T47D (cell line): Measurements from ENCODE around the gene PTPRJ.
"Not testable (repeated sequence)": the region's sequence is repeated elsewhere in the genome, so short reads cannot be mapped to it uniquely, and the experiment has no call there.

Experiments
- DNase-seq, 2 experiments: peaks; one replicate each; pipeline versions ENCODE4 v3.0.0 to v3.0.0-alpha.2; 2011 to 2012; ENCODE audit warnings: low read depth in 1 of 2, low spot score in 1 of 2
- JUND ChIP-seq: IDR thresholded peaks from 2 replicates; pipeline ENCODE4 v1.6.1; 2012; ENCODE audit warnings: low read depth
- in situ Hi-C: cut with HindIII; loops from 2 replicates; pipeline ENCODE4 v1.10.0; 2016; ENCODE audit warnings: low sequenced_read_pairs, low pct_unique_long_range_greater_than_20kb

Gene PTPRJ

DNA sequence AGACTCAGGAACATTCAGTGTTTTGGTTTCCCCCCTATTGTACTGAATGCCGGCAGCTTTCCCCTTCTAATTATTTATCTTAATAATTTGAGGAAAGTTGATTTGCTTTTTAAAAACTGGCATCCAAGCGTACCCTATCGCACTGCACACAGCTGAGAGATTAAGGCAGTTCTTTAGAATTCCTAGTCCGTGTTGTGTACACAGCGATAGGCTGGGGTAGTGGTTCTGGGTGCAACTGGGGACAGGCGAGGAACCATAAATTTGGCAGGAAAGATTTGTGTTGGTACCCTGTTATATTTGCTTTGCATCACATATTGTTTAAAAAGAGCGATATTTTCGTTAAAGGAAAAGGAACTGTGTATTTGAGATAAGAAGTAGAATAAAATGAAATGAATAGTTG lies 39.2 kb downstream of the PTPRJ start:
- no peak for DNase-seq
- in situ Hi-C loops, result no loop called here
- no peak for TF ChIP-seq JUND

DNA sequence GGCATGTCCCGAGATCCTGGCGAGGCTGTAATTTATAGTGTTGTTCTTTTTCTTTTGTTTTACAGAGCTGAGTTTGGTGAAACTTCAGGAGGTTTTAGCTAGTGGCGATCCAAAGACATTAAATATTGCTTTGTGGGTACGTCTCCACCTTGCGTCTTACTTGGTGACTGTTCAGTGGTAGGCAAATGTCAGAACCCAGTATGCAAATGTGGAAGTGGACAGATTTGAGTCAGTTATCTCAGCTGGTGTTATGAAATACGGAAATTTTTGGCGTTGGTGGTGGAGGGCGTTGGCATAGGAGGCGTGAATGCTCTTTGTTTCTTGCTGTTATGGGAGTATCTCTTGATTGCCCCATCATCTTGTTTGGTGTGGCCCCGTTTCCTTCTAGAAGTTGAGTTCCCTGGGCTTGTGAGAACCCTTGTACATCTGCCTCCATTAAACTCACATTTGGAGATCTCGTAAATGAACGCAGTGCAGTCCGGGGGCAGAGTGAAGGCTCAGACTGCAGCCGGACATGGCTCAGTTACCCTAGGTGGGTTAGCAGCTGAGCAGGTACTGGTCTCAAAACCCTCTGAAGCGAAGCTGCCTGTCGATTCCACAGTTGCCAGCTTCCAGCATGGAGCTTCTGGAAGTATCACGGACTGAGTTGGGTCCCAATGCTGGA lies 39.9 kb downstream of the PTPRJ start:
- in situ Hi-C loops, result no loop called here
- TF ChIP-seq JUND, result no peak
- DNase-seq, result no peak

DNA sequence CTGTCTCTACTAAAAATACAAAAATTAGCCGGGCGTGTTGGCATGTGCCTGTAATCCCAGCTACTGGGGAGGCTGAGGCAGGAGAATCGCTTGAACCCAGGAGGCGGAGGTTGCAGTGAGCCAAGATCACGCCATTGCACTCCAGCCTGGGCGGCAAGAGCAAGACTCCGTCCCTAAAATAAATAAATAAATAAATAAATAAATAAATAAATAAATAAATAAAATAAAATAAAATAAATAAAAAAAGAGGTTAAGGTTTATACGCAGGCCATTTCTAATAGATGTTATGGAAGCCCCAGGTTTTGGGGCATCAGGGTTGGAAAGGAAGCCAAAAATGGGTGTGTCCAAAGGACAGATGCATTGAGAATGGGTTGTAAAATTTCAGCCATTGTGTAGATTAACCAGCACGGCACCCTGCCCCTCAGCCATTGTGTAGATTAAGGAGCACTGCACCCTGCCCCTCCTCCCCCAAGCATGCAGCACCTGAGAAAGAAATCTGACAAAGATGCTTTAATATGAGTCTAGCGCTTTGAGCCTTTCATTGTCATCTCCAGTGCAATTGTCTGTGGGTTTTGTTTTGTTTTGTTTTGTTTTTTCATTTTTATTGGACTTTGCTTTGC lies 41.0 kb downstream of the PTPRJ start:
- in situ Hi-C loops, result not testable (repeated sequence)

DNA sequence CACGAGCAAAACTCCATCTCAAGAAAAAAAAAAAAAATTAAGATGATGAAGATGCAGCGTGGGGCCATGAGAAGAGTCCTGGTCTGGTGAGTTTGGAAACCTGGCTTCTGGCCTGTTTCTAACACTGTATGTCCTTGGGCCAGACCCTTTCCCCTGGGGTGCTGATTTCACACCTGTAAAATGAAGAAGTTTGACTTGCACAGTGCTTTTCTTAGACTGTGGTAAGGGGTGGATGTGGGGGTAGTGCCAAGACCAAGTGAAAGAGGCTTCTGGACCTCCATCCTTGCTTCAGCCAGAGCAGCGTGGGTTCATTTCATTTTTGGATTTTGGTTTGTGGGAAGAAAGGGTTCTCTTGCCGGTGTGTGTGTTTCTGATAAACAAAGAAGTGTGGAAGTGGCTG lies 42.1 kb downstream of the PTPRJ start:
- in situ Hi-C loops, result no loop called here
- no peak for DNase-seq
- TF ChIP-seq JUND, result no peak

More for the DNA sequence above, 41.0 kb downstream of the PTPRJ start:
- DNase-seq, result not testable (repeated sequence)

DNA sequence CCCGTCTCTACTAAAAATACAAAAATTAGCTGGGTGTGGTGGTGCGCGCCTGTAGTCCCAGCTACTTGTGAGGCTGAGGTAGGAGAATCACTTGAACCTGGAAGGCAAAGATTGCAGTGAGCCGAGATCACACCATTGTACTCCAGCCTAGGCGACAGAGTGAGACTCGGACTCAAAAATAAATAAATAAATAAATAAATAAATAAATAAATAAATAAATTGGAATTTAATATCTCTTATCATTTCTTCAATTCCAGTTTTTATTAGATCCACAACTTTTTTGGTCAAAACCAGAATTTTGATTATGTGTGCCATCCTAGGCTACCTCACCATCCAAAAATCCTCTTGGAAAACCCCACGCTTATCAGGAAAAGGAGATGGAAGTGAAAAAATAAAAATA lies 43.2 kb downstream of the PTPRJ start:
- DNase-seq, in situ Hi-C loops: not testable (repeated sequence)

DNA sequence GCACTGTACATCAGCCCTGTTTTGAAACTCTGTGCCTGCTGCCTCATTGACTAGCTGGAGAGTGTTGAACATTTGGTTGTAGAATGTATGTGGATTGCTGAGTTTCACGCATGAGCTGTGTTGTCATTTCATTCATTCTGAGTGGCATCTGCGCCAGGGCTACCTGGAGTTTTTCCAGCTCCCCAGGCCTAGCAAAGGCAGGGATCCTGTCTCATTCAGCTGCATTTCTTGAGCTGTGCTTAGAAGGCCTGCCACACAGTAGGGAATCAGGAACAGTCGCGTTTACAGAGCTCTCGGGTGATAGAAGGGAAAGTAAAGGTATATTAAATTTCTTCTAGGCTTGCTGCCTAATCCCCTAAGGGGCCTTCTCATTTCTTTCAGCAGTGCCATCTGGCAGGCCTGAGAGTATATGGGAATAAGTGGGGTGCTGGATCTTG lies 44.3 kb downstream of the PTPRJ start:
- peak in 1 of 2 experiments; percentile 58 for DNase-seq
- TF ChIP-seq JUND, result no peak
- in situ Hi-C loops, result no loop called here

DNA sequence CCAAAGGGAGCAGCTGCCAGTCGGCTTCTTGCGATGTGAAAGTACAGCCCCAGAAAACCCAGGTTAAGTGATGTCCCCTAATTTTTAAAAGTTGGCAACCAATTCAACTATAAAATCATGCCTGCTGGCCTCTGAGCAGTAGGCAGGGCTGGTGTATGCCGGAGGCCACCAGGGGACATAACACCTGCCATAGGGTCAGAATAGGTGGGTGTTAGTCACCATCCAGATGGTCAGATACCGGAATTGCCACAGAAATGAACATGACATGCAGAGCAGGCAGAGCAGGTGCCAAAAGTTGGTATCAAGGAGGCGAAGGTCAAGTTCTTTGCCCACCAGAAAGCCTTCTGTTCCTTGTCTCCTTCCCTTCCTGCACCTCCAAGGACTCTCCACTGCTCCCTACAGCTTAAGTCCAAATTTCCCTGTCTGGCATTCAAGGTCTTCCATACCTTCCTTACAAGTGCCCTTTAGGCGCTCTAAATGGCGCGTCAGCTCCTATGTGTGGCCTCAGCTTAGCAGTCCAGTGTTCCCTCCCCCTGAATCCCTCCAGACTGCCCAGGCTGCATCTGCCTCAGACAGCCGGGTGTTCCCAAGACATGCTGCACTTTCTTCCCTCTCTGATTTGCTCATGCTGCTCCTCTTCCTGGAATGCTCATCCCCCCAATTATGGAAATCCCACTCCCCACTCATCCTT lies 45.1 kb downstream of the PTPRJ start:
- in situ Hi-C loops, result no loop called here
- no peak for TF ChIP-seq JUND
- DNase-seq, result no peak

DNA sequence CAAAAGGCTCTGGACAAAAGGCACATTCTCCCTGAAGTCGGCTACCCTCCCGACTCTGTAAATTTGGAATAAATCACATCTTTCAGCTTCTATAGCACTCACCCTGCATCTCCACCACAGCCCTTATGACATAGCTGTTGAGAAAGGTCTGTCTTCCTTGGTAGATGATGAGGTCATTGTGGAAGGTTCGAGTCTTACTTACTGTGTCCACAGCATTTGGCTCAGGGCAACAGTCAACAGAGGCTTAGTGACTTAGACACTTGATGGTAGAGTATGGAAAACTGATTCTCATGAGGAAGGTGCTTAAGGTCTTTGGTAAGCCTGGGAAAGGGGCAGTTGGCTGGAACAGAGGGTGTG lies 45.6 kb downstream of the PTPRJ start:
- in situ Hi-C loops, result no loop called here
- no peak for TF ChIP-seq JUND
- DNase-seq, result peak in 1 of 2 experiments; percentile 36

DNA sequence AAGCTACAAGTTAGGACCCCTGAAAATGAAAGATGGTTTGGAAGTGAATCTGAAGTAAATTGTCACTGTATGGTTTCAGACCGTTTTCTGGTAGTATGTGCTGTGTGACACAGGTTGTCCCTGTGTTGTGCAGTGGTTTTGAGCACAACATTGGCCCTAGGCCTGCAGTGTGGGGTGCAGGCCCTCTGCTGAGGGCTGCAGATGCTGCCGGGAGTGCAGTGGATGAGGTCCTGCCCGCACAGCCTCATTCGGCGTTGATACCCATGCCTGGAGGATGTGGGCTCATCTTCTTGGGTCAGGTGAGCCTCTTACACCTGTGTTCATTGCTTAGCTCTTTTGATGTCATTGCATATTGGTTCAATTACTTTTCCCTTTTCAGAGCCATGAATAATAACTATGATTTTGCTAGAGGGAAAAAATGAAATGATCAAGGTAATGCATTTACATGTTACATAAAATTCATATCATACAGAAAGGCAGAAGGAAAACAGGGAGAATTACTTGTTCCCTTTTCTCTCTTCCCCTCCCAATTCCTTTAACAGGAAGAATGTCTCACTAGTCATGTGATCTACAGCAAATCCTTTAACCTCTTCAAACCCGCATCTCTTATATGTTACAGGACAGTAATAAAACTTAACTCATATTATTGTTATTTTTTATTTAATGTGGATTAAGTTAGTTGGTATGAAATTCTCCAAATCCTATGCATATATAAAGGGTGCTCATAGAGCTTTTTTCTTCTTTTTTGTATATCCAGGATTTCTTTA lies 48.7 kb downstream of the PTPRJ start:
- no peak for TF ChIP-seq JUND
- in situ Hi-C loops, result no loop called here
- no peak for DNase-seq

DNA sequence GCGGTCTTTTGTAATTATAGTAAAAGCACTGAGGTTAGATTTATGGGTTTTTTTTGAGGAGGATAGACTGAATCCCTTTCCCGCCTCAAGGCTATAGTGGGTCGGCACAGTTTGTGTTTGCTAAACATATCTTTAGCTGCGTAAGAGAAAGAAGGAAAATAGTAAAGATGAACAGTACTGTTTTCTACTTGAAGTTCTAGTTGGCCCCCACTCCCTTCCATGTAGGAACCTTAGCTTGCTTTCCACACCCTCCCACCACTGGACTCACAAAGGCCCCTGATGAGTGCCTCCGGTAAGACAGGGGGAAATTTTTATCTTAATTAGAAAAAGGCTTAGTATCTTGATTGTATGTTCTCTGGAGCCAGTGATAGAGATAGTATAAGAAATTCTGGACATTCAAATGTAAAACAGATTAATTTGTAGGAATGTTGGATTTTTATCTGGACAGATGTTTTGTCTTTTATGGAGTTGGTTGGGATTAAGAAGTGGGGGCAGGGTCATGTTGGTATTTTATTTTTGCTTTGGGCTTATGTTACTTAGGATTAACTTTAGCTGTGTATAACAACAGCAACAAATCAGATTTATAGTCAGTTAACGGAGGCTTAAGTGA lies 49.4 kb downstream of the PTPRJ start:
- in situ Hi-C loops, result no loop called here
- no peak for DNase-seq
- TF ChIP-seq JUND, result no peak

DNA sequence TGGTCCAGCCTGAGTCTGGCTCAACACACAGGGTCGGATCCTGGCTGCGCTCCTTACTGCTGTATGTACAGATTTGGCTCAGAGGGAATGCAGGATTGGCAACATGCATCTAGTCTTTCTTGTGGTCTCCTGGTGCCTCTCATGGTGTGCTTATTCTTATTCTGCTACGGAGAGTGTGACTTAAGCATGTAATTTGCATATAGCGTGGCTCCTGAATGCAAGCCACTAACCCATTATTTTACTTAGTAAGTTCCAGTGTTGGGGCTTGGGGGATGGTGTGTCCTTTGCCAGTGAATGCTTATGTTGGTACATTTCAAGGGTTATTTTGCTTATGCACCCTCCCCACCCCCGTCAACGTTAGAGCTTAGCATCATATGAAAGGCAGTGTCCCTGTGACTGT lies 51.2 kb downstream of the PTPRJ start:
- DNase-seq, result no peak
- in situ Hi-C loops, result no loop called here

DNA sequence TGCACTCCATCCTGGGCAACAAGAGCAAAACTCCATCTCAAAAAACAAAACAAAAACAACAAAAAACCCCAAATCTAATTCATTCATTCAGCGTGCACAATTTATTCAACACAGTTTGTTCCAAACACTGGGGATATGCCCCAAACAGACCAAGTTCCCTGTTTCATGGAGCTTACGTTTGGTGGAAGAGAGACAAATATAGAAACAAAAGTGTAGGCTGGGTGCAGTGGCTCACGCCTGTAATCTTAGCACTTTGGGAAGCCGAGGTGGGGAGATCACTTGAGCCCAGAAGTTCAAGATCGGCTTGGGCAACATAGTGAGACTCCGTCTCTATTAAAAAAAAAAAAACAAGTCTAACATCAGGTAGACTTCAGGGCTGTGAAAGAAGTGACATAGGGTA lies 52.4 kb downstream of the PTPRJ start:
- in situ Hi-C loops, result no loop called here
- no peak for TF ChIP-seq JUND
- no peak for DNase-seq

More for the DNA sequence above, 51.2 kb downstream of the PTPRJ start:
- TF ChIP-seq JUND, result no peak
